ENCODE data around the gene ID4. TPM values are rescaled to one million over a fixed set of nuclear protein-coding genes. Genes with fewer than 3 reads are reported as not detected.

Gene ID4
- polyA plus RNA-seq, 4 donors, result 41.8 to 185 (median 139) TPM

- DNase-seq (ENCODE audit: low read depth in 4 of 4, low spot score in 3 of 4), result no peak
Observed at GRCh38 chr6:19830171-19830570, 7.0 kb upstream of the ID4 start.

- DNase-seq (ENCODE audit: low read depth in 4 of 4, low spot score in 3 of 4), result no peak
Observed at GRCh38 chr6:19831358-19831757, 5.8 kb upstream of the ID4 start.

DNA sequence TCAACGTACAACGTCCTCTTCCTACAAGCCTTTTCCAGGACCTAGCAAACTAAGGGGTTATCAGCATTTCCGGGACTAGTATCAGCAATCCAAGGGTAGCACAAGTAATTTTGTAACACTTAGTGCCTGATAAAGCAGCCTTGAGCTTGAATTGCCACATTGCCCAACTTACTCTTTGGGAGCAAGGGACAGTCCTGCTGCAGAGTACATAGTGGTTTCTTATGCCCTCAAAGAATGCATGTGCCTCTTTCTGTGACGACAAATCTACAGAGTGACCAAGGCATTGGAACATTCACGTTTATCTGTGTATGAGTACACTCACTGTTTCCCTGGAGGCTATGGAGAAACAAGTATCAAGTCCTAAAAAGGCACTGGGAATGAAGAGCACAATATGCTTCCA is 3.2 kb upstream of the ID4 start:
- DNase-seq (ENCODE audit: low read depth in 4 of 4, low spot score in 3 of 4), result no peak

DNA sequence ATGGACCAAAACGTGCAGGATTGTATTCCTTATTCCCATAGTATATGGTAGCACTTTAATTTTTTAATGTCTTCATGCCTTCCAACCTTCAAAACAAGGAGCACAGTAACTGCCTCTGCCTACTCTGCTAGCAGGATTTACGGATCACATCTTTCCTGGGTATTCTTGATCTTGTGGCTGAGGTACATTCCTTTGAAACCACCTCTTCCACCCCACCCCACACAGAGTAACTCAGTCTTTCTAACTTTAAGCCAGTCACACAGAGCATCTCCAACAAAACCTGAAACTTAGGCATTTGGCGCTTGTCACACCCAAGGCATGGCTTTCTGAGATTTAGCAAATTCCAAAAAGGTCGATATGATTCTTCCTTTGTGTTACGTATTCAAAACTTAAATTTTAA is 2.3 kb upstream of the ID4 start:
- no peak for DNase-seq (ENCODE audit: low read depth in 4 of 4, low spot score in 3 of 4)

DNA sequence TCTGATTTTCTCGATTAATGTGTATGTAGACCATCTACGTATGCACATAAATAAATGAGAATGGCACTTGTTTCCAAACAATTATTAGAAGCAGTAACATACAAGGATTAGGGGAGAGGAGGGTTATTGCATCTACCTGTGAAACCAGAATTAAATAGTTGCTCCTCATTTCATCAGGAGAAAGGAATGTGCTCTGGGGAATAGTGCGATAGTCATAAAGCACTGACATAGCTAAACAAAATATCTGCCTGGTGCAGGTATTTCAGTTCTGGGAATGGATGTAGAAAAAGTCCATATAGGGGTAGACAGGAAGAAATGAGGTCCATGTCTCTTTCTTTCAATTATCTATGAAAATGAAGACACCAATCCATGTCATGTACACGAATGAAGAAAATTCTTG is 1.6 kb upstream of the ID4 start:
- DNase-seq (ENCODE audit: low read depth in 4 of 4, low spot score in 3 of 4), result no peak

- no peak for DNase-seq (ENCODE audit: low read depth in 4 of 4, low spot score in 3 of 4)
Observed at GRCh38 chr6:19837511-19838441, 606 bp downstream of the ID4 start.

- DNase-seq (ENCODE audit: low read depth in 4 of 4, low spot score in 3 of 4), result peak in 1 of 4 donors; percentile 67
Observed at GRCh38 chr6:19838442-19839236, 1.5 kb downstream of the ID4 start.

DNA sequence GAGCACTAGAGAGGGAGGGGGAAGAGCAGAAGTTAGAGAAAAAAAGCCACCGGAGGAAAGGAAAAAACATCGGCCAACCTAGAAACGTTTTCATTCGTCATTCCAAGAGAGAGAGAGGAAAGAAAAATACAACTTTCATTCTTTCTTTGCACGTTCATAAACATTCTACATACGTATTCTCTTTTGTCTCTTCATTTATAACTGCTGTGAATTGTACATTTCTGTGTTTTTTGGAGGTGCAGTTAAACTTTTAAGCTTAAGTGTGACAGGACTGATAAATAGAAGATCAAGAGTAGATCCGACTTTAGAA is 2.0 kb downstream of the ID4 start:
- DNase-seq (ENCODE audit: low read depth in 4 of 4, low spot score in 3 of 4), result no peak

GRCh38 chr6:19839788-19840187 is 2.6 kb downstream of the ID4 start:
- DNase-seq (ENCODE audit: low read depth in 4 of 4, low spot score in 3 of 4), result no peak

GRCh38 chr6:19841181-19841580 is 4.0 kb downstream of the ID4 start:
- DNase-seq (ENCODE audit: low read depth in 4 of 4, low spot score in 3 of 4), result no peak

GRCh38 chr6:19842030-19842615 is 5.0 kb downstream of the ID4 start:
- DNase-seq (ENCODE audit: low read depth in 4 of 4, low spot score in 3 of 4), result no peak

DNA sequence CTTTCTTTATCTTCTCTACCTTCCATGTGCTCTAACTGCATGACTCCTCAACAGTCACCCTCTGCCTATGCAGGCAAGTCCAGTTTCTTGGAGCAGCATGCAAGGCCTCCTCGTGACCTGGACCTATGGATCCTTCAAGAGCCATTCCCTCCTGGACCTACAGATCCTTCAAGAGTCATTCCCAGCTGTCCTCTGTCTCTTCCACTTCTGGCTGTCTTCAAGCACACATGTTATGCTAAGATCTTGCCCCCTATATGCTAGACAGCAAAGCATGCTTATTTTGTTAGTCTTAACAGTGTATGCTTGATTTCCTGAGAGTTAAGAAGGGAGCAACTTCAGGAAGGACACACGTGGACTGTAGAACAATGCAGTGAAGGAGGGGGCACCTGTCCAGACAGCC is 7.5 kb downstream of the ID4 start:
- DNase-seq (ENCODE audit: low read depth in 4 of 4, low spot score in 3 of 4), result no peak

GRCh38 chr6:19845266-19846041 is 8.3 kb downstream of the ID4 start:
- no peak for DNase-seq (ENCODE audit: low read depth in 4 of 4, low spot score in 3 of 4)

GRCh38 chr6:19848465-19849029 is 11.4 kb downstream of the ID4 start:
- DNase-seq (ENCODE audit: low read depth in 4 of 4, low spot score in 3 of 4), result no peak

DNA sequence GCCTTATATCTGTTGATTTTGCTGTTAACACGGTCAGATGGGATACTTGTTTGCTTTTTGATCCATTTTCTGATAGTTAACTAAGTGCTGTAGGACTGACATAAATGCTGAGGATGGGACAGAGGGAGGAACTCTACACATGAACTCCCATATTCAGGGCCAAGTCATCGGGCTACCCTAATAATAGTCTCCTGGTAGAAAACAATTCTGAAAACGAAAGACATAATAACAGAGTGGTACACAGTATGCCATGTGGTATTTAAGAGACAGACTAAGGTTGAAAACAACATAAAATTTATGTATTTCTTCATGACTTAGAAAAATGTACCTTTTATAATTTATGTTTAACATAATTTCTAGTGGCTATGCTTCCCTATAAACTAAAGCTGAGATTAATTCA is 12.0 kb downstream of the ID4 start:
- DNase-seq (ENCODE audit: low read depth in 4 of 4, low spot score in 3 of 4), result no peak

- DNase-seq (ENCODE audit: low read depth in 4 of 4, low spot score in 3 of 4), result no peak
Observed at GRCh38 chr6:19849755-19850154, 12.6 kb downstream of the ID4 start.

DNA sequence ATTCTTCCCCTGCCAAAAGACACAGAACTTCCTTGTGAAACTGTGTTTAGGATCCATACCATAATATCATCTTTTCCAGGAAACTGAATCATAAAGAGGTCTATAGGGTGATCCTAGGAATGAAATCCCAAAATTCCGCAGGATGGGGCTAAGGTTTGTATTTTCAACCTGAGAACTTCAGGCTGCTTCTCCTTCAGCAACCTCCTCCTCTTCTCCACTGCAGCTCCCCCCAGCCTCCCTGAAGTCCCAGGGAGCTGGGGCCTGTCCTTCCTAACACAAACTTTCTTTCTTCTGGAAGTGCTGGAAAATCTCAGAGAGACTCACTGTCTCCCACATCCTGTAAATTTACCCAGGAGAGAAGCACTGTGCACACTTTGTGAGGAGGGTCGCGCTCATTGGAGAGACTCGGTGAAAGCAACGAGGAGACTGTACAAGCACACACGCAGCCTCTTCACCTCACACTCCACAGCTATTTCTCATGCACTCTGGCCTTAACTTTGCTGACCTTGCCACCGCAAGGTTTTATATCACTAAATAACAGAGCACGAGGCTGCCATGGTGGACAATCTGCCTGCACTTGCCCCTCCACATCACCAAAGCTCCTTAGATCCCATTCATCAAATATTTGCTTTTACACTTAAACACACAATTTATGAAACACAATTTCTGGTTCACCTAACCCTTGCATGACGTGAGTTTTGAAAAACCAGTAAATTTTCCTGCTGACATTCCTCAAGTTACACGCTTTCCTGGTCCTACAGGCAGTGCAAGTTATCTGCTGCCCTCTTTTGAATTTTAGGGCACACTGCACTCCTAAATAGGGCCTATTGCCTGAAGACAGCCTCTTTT is 14.3 kb downstream of the ID4 start:
- peak in 2 of 4 donors; percentile 56 to 76 for DNase-seq (ENCODE audit: low read depth in 4 of 4, low spot score in 3 of 4)

- no peak for DNase-seq (ENCODE audit: low read depth in 4 of 4, low spot score in 3 of 4)
Observed at GRCh38 chr6:19852090-19852457, 14.9 kb downstream of the ID4 start.

GRCh38 chr6:19852927-19853326 is 15.8 kb downstream of the ID4 start:
- DNase-seq (ENCODE audit: low read depth in 4 of 4, low spot score in 3 of 4), result no peak

Measured in left renal pelvis (tissue), 4 donors.